Measurements from ENCODE around the gene SFTPA1. TPM values are rescaled to one million over a fixed set of nuclear protein-coding genes. Genes with fewer than 3 reads are reported as not detected.

The SFTPA1 gene
- not detected in 2 replicates for total RNA-seq (2011; cell fraction: chromatin; rRNA removed; ENCODE audit: low replicate concordance)
- total RNA-seq (2011; cell fraction: nucleolus; rRNA removed): not detected in 2 replicates
- not detected in 2 replicates for total RNA-seq (2011; cell fraction: nucleoplasm; rRNA removed)
- 0.08 TPM in 1 of 2 replicates, not detected in the other for total RNA-seq (2014; rRNA removed)
- not detected in 2 replicates for total RNA-seq (2014; rRNA removed; fragmentation: Illumina TruSeq; extraction: Trizol)
- not detected in 2 replicates for total RNA-seq (2015; rRNA removed; fragmentation: Illumina TruSeq; extraction: Trizol)
- 3.5 and 5.2 TPM in 2 replicates for total RNA-seq (2021)
- polyA plus RNA-seq (2011; rRNA removed): 0.04 TPM in 1 of 2 replicates, not detected in the other
- polyA plus RNA-seq (2011; cell fraction: cytosol; rRNA removed): 0.03 and 0.07 TPM in 2 replicates
- polyA plus RNA-seq (2011; cell fraction: nucleus; rRNA removed): not detected in 2 replicates
- 0.12 TPM in 1 of 2 replicates, not detected in the other for polyA plus RNA-seq (2012)
- polyA plus RNA-seq (2014; fragmentation: Illumina TruSeq; extraction: Trizol): not detected in 2 replicates
- polyA plus RNA-seq (2014; fragmentation: Nextera tagmentation; extraction: Ambion mirVana): under 1 TPM in 1 of 2 experiments, not detected in 1; 0.11 TPM
- polyA plus RNA-seq (2014; rRNA removed): 0.05 TPM in 1 of 2 replicates, not detected in the other
- polyA minus RNA-seq (2011; rRNA and poly(A)+ RNA removed): not detected in 2 replicates
- not detected in 2 replicates for polyA minus RNA-seq (2011; cell fraction: cytosol; rRNA and poly(A)+ RNA removed)
- polyA minus RNA-seq (2011; cell fraction: nucleus; rRNA and poly(A)+ RNA removed): not detected in 2 replicates
- Bru-seq, nascent RNA: not detected
- BruChase-seq, experiment 1, labeled RNA remaining after a 2-hour chase: not detected
- not detected for BruChase-seq, experiment 2, labeled RNA remaining after a 6-hour chase
- long read RNA-seq, experiment 1: 0 reads
- long read RNA-seq, experiment 2: 0 reads
- long read RNA-seq, experiment 3: 0 reads

DNA sequence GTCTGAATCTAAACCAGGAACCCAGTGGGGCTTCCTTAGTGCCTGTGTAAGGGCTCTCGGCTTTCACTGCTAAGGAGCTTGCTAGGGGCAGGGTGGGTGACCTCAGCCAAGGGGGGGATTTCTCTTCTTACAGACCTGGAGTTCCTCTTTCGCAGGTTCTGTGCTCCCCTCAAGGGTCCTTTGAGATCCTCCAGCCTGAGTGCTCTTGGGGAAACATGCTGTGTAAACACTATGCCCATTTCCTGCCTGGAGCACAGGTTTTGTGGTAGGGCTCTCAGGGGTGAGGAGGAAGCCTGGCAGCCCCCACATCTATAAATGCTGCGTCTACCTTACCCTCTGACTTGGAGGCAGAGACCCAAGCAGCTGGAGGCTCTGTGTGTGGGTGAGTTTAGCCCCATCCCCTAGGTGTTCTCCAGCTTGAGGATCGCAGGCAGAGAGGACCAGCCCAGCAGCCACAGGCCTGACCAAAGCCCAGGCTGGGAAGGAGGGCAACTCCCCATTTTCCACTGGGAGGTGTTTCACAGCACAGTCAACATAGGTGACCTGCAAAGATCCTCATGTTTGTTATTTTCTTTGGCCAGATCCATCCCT, at the start of gene SFTPA1:
TSS of gene SFTPA1 (plus strand) at position 339 of the 591 bp plus-strand sequence. CDS start 887 bp downstream, outside the sequence.
- in situ Hi-C loops (cut with MboI) (loop anchor here (5.0 kb wide), 1 partner anchor 53 kb away; no protein-coding TSS in a partner anchor), intact Hi-C loops (cut with micrococcal nuclease) (no loop called here)
- Histone ChIP-seq H2AFZ (ENCODE audit: low read depth, low read length) (no peak within 1 kb of the TSS), H3K9me1 (ENCODE audit: control insufficient read depth, insufficient read depth, low read length) (no peaks in the 10 kb centered on the region), H3K9ac (ENCODE audit: insufficient read depth in 1 of 2, low read depth in 2 of 2, low read length in 2 of 2) (no peak within 1 kb of the TSS; a peak in 1 of 4 replicates), H3K27me3 (ENCODE audit: control insufficient read depth in 2 of 2, insufficient read depth in 2 of 2, low read length in 2 of 2) (peaks cover 6 to 48% of the 10 kb centered on the region in 2 experiments), H3K27ac (ENCODE audit: extremely low read depth, low read depth, low read length) (no peak within 1 kb of the TSS), H3K4me3 (no peak within 1 kb of the TSS), H3K9me3 (replicated peaks; ENCODE audit: control insufficient read depth, insufficient read depth, low read depth, low read length) (no peaks in the 10 kb centered on the region), H4K20me1 (replicated peaks; ENCODE audit: control insufficient read depth, insufficient read depth, low read length) (no peaks in the 10 kb centered on the region; the same call in 1 of the 2 replicates), H3K4me1 (replicated peaks in 1 of 2; ENCODE audit: control insufficient read depth in 2 of 2, insufficient read depth in 2 of 2, low read length in 2 of 2) (no peaks in the 10 kb centered on the region), H3K36me3 (ENCODE audit: control insufficient read depth, insufficient read depth, low read length) (no peaks in the 10 kb centered on the region), H3K4me2 (ENCODE audit: insufficient read depth, low read length) (no peak within 1 kb of the TSS), H3K79me2 (ENCODE audit: control insufficient read depth, insufficient read depth, low read length) (no peaks in the 10 kb centered on the region)
- TF ChIP-seq JUNB (CRISPR knock-in tag; conservative IDR thresholded peaks at IDR 0.05) (no peak), RBBP5 (IDR thresholded peaks at IDR 0.05; ENCODE audit: borderline replicate concordance, insufficient read depth, low read length, poor library complexity, severe bottlenecking) (no peak), RAD21 (CRISPR knock-in tag; conservative IDR thresholded peaks at IDR 0.05 in 1 of 2, IDR thresholded peaks at IDR 0.05 in 1 of 2) (no peak)
- TF ChIP-seq, protein P1, sequence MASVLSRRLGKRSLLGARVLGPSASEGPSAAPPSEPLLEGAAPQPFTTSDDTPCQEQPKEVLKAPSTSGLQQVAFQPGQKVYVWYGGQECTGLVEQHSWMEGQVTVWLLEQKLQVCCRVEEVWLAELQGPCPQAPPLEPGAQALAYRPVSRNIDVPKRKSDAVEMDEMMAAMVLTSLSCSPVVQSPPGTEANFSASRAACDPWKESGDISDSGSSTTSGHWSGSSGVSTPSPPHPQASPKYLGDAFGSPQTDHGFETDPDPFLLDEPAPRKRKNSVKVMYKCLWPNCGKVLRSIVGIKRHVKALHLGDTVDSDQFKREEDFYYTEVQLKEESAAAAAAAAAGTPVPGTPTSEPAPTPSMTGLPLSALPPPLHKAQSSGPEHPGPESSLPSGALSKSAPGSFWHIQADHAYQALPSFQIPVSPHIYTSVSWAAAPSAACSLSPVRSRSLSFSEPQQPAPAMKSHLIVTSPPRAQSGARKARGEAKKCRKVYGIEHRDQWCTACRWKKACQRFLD (CRISPR knock-in tag; IDR thresholded peaks at IDR 0.05): no peak
- WGBS (ENCODE audit: insufficient coverage, low coverage, missing lambda C conversion rate): 8% methylated on average over 4 of the region's 4 CpGs
- FAIRE-seq (no peak), DNase-seq (ENCODE audit: extremely low read depth in 1 of 4, low spot score in 3 of 4) (no peak), ATAC-seq (no peak)
- no TSS peak for BruUV-seq (replicated peaks)
- ChIA-PET CTCF (ENCODE audit: low intra/inter-chr PET ratio) (no interaction called here), POLR2A (no interaction called here)

Data from K562 (cell line).